H1 (cell line): ENCODE measurements around the gene MRPL3. TPM values are rescaled to one million over a fixed set of nuclear protein-coding genes. Genes with fewer than 3 reads are reported as not detected.

ENCODE experiments used
- CTCF ChIA-PET: fragments of 300-600 bp; sonication (Branson Sonifier 250); formaldehyde crosslinking; loops from one replicate; lab custom pipeline; 2021; ENCODE audit not compliant: partially characterized antibody; lab: Charles Lee
- POLR2A ChIA-PET: fragments of 300-600 bp; sonication (Branson Sonifier 250); formaldehyde crosslinking; loops from one replicate; lab custom pipeline; 2021; ENCODE audit warnings: inconsistent platforms; ENCODE audit not compliant: partially characterized antibody; lab: Charles Lee
- DNase-seq, 2 experiments: peaks; one replicate each; pipeline versions ENCODE4 v3.0.0 to v3.0.0-alpha.2; 2010 to 2022; ENCODE audit warnings: low spot score in 2 of 2, low read depth in 1 of 2, mixed read lengths in 1 of 2
- FAIRE-seq: peaks from 2 replicates; lab custom pipeline; 2011; peaks lifted over from hg19 to GRCh38; lab: Jason Lieb, UNC
- H2AFZ ChIP-seq: 2 replicates; pipeline ENCODE4 v1.8.1; 2012; ENCODE audit warnings: low read length, inconsistent platforms
- H2AK5ac ChIP-seq: 2 replicates; pipeline ENCODE4 v1.6.1; 2013; ENCODE audit warnings: low read depth, low read length
- H2BK120ac ChIP-seq: replicated peaks from 2 replicates; pipeline ENCODE3; 2013; ENCODE audit warnings: low read depth, low read length, inconsistent platforms
- H2BK12ac ChIP-seq: 2 replicates; pipeline ENCODE4 v1.6.1; 2013; ENCODE audit warnings: low read depth, low read length
- H2BK15ac ChIP-seq: 2 replicates; pipeline ENCODE4 v1.6.1; 2013; ENCODE audit warnings: low read length
- H2BK20ac ChIP-seq: 2 replicates; pipeline ENCODE4 v1.6.1; 2013; ENCODE audit warnings: low read length
- H2BK5ac ChIP-seq: 2 replicates; pipeline ENCODE4 v1.6.1; 2013; ENCODE audit warnings: low read depth, low read length
- H3K14ac ChIP-seq: 2 replicates; pipeline ENCODE4 v1.6.1; 2013; ENCODE audit warnings: inconsistent platforms; ENCODE audit not compliant: insufficient read length
- H3K18ac ChIP-seq: 2 replicates; pipeline ENCODE4 v1.6.1; 2013; ENCODE audit warnings: low read length; ENCODE audit errors: extremely low read depth
- H3K23ac ChIP-seq: 2 replicates; pipeline ENCODE4 v1.6.1; 2013; ENCODE audit warnings: inconsistent platforms; ENCODE audit not compliant: insufficient read length
- H3K23me2 ChIP-seq: 2 replicates; pipeline ENCODE4 v1.6.1; 2013; ENCODE audit warnings: low read depth, low read length
- H3K27ac ChIP-seq: 2 replicates; pipeline ENCODE4 v1.6.1; 2011; ENCODE audit warnings: low read depth, low read length, inconsistent platforms
- H3K27me3 ChIP-seq, 4 experiments: replicated peaks in 1 of 4; 1 replicate in 1 of 4; 2 replicates in 3 of 4; pipeline versions ENCODE4 v1.6.1 to v1.8.1; 2011 to 2013; ENCODE audit warnings: low read length in 3 of 4, mild to moderate bottlenecking in 3 of 4, inconsistent platforms in 2 of 4, mixed read lengths in 2 of 4, moderate library complexity in 1 of 4; ENCODE audit not compliant: control insufficient read depth in 3 of 4, insufficient read depth in 3 of 4; ENCODE audit errors: extremely low read depth in 1 of 4
- H3K36me3 ChIP-seq, 4 experiments: 2 replicates each; pipeline versions ENCODE4 v1.6.1 to v1.8.1; 2011 to 2013; ENCODE audit warnings: mild to moderate bottlenecking in 4 of 4, low read length in 3 of 4, moderate library complexity in 2 of 4, control low read depth in 1 of 4, inconsistent platforms in 1 of 4; ENCODE audit not compliant: insufficient read depth in 4 of 4, control insufficient read depth in 2 of 4
- H3K4ac ChIP-seq: replicated peaks from 2 replicates; pipeline ENCODE3; 2013; ENCODE audit warnings: low read length, low read depth, mixed read lengths, inconsistent platforms; ENCODE audit not compliant: insufficient read length
- H3K4me1 ChIP-seq, 4 experiments: replicated peaks in 1 of 4; 1 replicate in 1 of 4; 2 replicates in 3 of 4; pipeline versions ENCODE4 v1.6.1 to v1.8.1; 2011 to 2013; ENCODE audit warnings: low read length in 3 of 4, inconsistent platforms in 2 of 4, mixed read lengths in 1 of 4; ENCODE audit not compliant: insufficient read depth in 4 of 4, control insufficient read depth in 3 of 4
- H3K4me2 ChIP-seq, 2 experiments: 2 replicates each; pipeline versions ENCODE4 v1.6.1 to v1.8.1; 2011 to 2013; ENCODE audit warnings: low read depth in 2 of 2, low read length in 2 of 2, control low read depth in 1 of 2, inconsistent platforms in 1 of 2, mild to moderate bottlenecking in 1 of 2; ENCODE audit not compliant: insufficient read depth in 1 of 2
- H3K4me3 ChIP-seq, 4 experiments: fragments of 200-600, 300-600 bp in 1 of 4; sonication (generic), shearing (Covaris generic), sonication (Bioruptor Twin) in 1 of 4; 2 replicates each; pipeline versions ENCODE4 v1.5.1 to v1.8.1; 2011 to 2016; ENCODE audit warnings: low read length in 4 of 4, low read depth in 3 of 4, control low read depth in 2 of 4, inconsistent platforms in 2 of 4, mild to moderate bottlenecking in 2 of 4, mixed read lengths in 1 of 4, moderate library complexity in 1 of 4; ENCODE audit not compliant: insufficient read depth in 2 of 4; ENCODE audit errors: extremely low read depth in 1 of 4
- H3K56ac ChIP-seq: replicated peaks from 2 replicates; pipeline ENCODE3; 2013; ENCODE audit warnings: low read depth, mild to moderate bottlenecking, mixed read lengths, low read length, inconsistent platforms; ENCODE audit not compliant: insufficient read length
- H3K79me1 ChIP-seq: 2 replicates; pipeline ENCODE4 v1.6.1; 2013; ENCODE audit warnings: low read depth, low read length, control low read depth
- H3K79me2 ChIP-seq, 2 experiments: 2 replicates each; pipeline versions ENCODE4 v1.6.1 to v1.8.1; 2012 to 2013; ENCODE audit warnings: low read length in 2 of 2, mild to moderate bottlenecking in 2 of 2, inconsistent platforms in 1 of 2; ENCODE audit not compliant: insufficient read depth in 2 of 2, control insufficient read depth in 1 of 2
- H3K9ac ChIP-seq, 4 experiments: replicated peaks in 1 of 4; 1 replicate in 1 of 4; 2 replicates in 3 of 4; pipeline versions ENCODE4 v1.6.1 to v1.8.1; 2011 to 2013; ENCODE audit warnings: low read depth in 3 of 4, low read length in 3 of 4, control low read depth in 2 of 4, mild to moderate bottlenecking in 2 of 4, moderate library complexity in 2 of 4, inconsistent platforms in 1 of 4; ENCODE audit errors: extremely low read depth in 1 of 4
- H3K9me3 ChIP-seq, 2 experiments: 2 replicates each; pipeline versions ENCODE4 v1.6.1 to v1.8.1; 2012 to 2013; ENCODE audit warnings: mild to moderate bottlenecking in 2 of 2, moderate library complexity in 2 of 2, control low read depth in 1 of 2, inconsistent platforms in 1 of 2, low read depth in 1 of 2, low read length in 1 of 2, mixed read lengths in 1 of 2; ENCODE audit not compliant: insufficient read depth in 2 of 2
- H4K20me1 ChIP-seq, 2 experiments: replicated peaks in 1 of 2; 2 replicates each; pipeline versions ENCODE3 to v1.8.1; 2011 to 2013; ENCODE audit warnings: inconsistent platforms in 2 of 2, low read length in 2 of 2, mild to moderate bottlenecking in 1 of 2; ENCODE audit not compliant: insufficient read depth in 2 of 2, control insufficient read depth in 1 of 2
- H4K5ac ChIP-seq: 2 replicates; pipeline ENCODE4 v1.6.1; 2013; ENCODE audit warnings: low read length, low read depth, mixed read lengths, inconsistent platforms; ENCODE audit not compliant: insufficient read length
- H4K8ac ChIP-seq: 2 replicates; pipeline ENCODE4 v1.8.0; 2013; ENCODE audit warnings: mild to moderate bottlenecking, moderate library complexity, low read length, inconsistent platforms; ENCODE audit not compliant: insufficient read depth; ENCODE audit errors: extremely low read depth
- H4K91ac ChIP-seq: replicated peaks from 2 replicates; pipeline ENCODE3; 2013; ENCODE audit warnings: low read length, mixed read lengths, inconsistent platforms; ENCODE audit not compliant: insufficient read length
- BRCA1 ChIP-seq: IDR thresholded peaks from 2 replicates; pipeline ENCODE4 v1.6.1; 2012; ENCODE audit warnings: low read depth, low read length, improper control_type of control experiment
- MAFK ChIP-seq: IDR thresholded peaks from 2 replicates; pipeline ENCODE4 v1.6.1; 2012; ENCODE audit warnings: low read depth, mild to moderate bottlenecking, improper control_type of control experiment, low read length
- NRF1 ChIP-seq: IDR thresholded peaks from 2 replicates; pipeline ENCODE4 v1.6.1; 2011; ENCODE audit warnings: mild to moderate bottlenecking, low read depth, low read length, improper control_type of control experiment
- POLR2A ChIP-seq, 2 experiments: IDR thresholded peaks; 1 replicate in 1 of 2; 2 replicates in 1 of 2; pipeline ENCODE4 v1.6.1; 2011; ENCODE audit warnings: low read depth in 2 of 2, low read length in 2 of 2, mild to moderate bottlenecking in 2 of 2; ENCODE audit errors: control extremely low read depth in 1 of 2
- TAF7 ChIP-seq: optimal IDR thresholded peaks from 2 replicates; pipeline ENCODE3; 2011; ENCODE audit warnings: low read depth, mild to moderate bottlenecking, inconsistent platforms, low read length, moderate library complexity, borderline replicate concordance
- WGBS, 2 experiments: shearing (Covaris generic) in 1 of 2; methylation state at CpG; one replicate each; pipeline versions ENCODE4 v1.1.6 to v1.1.7; 2013 to 2015; ENCODE audit warnings: low lambda C conversion rate in 2 of 2, mixed read lengths in 2 of 2, inconsistent platforms in 1 of 2, low coverage in 1 of 2, missing lambda C conversion rate in 1 of 2; ENCODE audit not compliant: insufficient replicate concordance in 2 of 2, insufficient coverage in 1 of 2, insufficient read length in 1 of 2; ENCODE audit errors: extremely low coverage in 1 of 2, missing lambda C conversion rate in 1 of 2; 5-methylcytosine and 5-hydroxymethylcytosine counted together
- polyA plus RNA-seq, 7 experiments: library from polyadenylated mRNA; depleted of rRNA in 3 of 7; stranded (reverse) in 5 of 7; unstranded in 2 of 7; fragments of >200 nt in 5 of 7; fragments of 200-250 nt in 2 of 7; gene quantifications; 1 replicate in 5 of 7; 2 replicates in 1 of 7; 4 replicates in 1 of 7; pipeline versions ENCODE4 v1.2.1 to v1.2.3, GENCODE V29; 2011 to 2013; ENCODE audit warnings: missing spikeins in 2 of 7, mixed read lengths in 2 of 7
- total RNA-seq: library from RNA; stranded (reverse); fragmentation: NEBNext Ultra II Directional; extraction: Animal tissue kit (Norgen Biotek cat#: 25700); gene quantifications from 2 replicates; pipeline ENCODE4 v1.2.1, GENCODE V29; 2021

The MRPL3 gene
- total and polyA plus RNA-seq, 2 of the 8 experiments (the other 6 are each of a cell fraction or from before 2014, with no cell fraction given), result 164 to 175 TPM

DNA sequence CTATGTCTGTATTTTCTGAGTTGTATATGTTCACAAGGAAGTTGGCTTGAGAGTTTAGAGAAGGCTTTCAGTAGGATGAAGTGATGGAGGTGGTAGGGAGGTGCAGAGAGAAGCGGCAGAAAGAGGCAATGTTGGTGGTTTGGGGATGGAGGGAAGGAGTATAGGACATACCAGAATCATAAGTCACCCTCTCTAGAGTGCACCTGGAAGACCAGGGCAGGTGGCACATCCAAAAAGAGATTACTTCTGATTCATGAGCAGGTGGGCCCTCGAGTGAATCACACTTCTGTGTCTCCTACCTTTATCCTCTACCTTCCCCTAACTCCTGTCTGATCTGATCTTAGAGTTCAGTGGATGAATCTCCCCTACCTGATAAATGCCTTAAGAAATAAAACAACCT, 41.8 kb upstream of the MRPL3 start:
- CTCF ChIA-PET, result interaction anchor here (1.9 to 2.2 kb wide), 2 partner anchors 251 to 666 kb away, joined by 3 to 8 read pairs; no protein-coding TSS in a partner anchor
- FAIRE-seq, result no peak

More for the DNA sequence above, 41.8 kb upstream of the MRPL3 start:
- Histone ChIP-seq H3K9ac (no peak overlapping the region), H2AK5ac (no peak overlapping the region), H4K5ac (no peak overlapping the region), H3K9me3 (no peaks in the 10 kb centered on the region), H2BK15ac (no peak overlapping the region), H3K36me3 (no peaks in the 10 kb centered on the region), H3K23ac (no peak overlapping the region), H4K20me1 (no peaks in the 10 kb centered on the region), H3K4me1 (no peaks in the 10 kb centered on the region), H2BK12ac (no peak overlapping the region), H3K14ac (no peak overlapping the region), H3K27ac (no peak overlapping the region), H2BK120ac (no peak overlapping the region), H2BK20ac (no peak overlapping the region), H3K4ac (no peak overlapping the region), H3K18ac (no peak overlapping the region), H4K8ac (no peak overlapping the region), H3K23me2 (0 out of 2 replicates have a peak, but pooled peaks cover 3% of the 10 kb centered on the region), H3K4me3 (no peak overlapping the region), H2AFZ (no peak overlapping the region), H3K4me2 (no peak overlapping the region), H2BK5ac (no peak overlapping the region), H3K79me1 (no peaks in the 10 kb centered on the region), H4K91ac (no peak overlapping the region), H3K56ac (no peak overlapping the region), H3K79me2 (no peaks in the 10 kb centered on the region), H3K27me3 (no peaks in the 10 kb centered on the region)
- 84% methylated on average over 2 of the region's 2 CpGs; no CpG with 5 or more reads in 1 of the 2 experiments for WGBS, 2 experiments
- TF ChIP-seq TAF7, result no peak
- TF ChIP-seq POLR2A (IDR thresholded peaks at IDR 0.05; ENCODE audit: control extremely low read depth in 1 of 2, low read depth in 2 of 2, low read length in 2 of 2), result no peak
- TF ChIP-seq NRF1, result no peak
- no peak for TF ChIP-seq BRCA1
- TF ChIP-seq MAFK, result no peak
- POLR2A ChIA-PET, result interaction anchor here (0.6 kb wide), 1 partner anchor 154 kb away, joined by 3 read pairs; no protein-coding TSS in a partner anchor
- no peak for DNase-seq
